ENCODE measurements around the gene B3GLCT.
"Not testable (repeated sequence)": the region's sequence is repeated elsewhere in the genome, so short reads cannot be mapped to it uniquely, and the experiment has no call there.

B3GLCT gene

DNA sequence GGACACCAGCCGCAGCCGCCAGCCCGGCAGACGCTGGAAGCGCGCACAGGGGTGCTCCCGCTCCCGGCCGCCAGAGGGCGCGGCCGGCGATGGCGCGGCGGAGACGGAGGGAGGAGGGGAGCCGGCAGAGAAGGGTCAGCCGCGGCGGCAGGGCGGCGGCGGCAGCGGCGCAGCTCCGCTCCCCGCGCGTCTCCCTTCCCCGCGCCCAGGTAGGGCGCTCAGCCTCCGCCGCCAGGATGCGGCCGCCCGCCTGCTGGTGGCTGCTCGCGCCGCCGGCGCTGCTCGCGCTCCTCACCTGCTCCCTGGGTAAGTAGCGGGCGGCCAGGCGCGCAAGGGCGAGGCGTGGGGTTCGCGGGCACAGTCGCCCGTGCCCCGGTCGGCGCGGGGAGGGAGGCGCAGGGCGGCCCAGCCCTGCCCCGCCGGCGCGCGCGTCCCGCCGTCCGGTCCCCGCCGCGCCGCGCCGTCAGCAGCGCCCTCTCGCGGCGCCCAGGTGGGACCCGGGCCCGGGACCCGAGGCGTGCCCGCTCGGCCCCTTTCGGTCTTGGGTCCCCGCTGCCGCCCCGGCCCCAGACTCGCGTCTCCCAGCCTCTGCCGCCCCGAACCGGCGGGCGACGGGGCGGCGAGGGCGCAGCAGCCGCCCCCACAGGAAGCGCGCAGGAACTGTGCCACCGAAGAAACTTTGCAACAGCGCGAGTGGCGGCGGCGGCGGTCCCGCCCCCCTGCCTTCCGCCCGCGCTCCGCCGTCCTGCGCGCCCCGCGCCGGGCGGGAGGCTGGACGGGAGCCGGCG is at the start of gene B3GLCT:
Gene B3GLCT (plus strand): TSS at position 127 of the 788 bp plus-strand sequence. CDS start 110 bp downstream, at position 237.
- DNase-seq, result peak; percentile 94

DNA sequence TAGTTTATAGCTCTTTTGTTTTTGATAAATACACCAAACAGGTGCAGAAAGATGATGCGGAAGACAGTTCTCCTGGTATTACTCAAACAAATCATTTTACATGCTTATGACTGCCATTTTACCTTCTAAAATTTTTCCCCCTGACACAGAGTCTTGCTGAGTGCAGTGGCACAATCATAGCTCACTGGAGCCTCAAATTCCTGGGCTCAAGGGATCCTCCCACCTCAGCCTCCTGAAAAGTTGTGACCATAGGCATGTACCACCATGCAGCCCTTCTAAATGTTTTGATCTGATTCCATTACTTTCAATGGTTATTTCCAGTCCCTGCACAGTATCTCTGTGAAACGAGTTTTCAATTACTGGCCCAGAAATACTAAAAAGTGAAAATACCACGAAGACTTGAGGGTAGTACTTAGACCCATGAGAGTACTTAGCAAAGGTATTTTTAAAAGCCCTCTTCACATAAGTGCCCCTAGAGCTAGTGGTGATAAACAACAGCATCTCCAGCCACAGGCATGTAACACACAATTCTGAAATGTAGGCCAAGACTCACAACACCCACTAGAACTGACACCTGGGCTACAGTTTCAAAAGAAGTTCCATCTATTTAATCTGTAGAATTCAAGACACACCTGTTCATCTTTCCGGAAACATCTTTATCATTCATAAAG is 49.3 kb upstream of the B3GLCT start:
- no peak for DNase-seq

DNA sequence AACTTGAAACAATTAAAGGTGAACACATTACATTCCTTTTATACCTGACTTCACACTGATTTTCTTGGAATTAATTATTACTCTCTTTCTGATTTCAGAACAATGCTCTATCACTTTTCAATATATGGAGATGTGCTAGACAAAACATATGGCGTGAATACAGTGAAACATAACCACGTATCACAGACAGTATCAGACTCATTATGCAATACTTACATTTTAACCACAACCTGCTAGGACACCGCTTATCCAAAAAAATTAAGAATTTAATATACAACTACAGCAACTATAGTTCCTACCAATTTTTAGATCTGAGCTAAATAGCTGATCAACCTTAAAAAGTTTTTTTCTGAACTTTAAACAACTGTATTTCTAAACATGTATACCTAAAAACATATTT is 47.9 kb upstream of the B3GLCT start:
- DNase-seq, result no peak

DNA sequence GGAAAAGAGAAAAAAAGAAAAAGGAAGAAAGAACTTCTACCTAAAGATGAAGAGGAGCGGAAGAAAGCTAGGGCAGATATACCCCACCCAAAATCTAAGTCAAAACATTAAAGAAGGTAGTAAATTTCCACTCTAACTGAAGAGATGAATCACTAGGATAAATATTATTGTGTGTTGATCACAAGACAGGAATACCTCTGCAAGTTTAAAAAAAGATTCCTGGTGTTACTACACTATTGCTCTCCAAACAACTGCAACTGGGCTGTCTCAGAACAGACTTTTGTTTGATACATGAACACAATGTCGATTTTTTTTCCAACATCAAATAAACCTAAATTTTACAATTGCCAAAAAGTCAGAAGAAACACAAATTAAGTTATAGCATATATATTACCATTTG is 44.8 kb upstream of the B3GLCT start:
- DNase-seq, result no peak

DNA sequence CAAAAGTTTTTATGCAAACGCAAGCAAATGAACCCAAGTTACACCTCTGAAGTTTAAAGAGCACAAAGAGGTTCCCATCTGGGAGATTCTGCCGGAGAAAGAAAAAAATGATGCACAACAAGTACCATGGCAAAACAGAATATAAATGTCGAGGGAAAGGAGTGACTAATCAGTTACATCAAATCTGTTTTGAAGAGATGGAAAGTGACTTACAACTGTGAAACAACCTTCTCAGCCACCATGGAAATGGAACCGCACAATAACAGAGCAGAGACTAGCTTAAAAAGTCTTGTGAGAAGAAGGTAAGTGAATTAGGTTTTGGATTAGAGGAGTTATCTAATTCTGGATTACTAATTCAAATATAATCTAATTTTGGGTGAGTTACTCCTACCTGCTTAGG is 40.5 kb upstream of the B3GLCT start:
- no peak for DNase-seq

DNA sequence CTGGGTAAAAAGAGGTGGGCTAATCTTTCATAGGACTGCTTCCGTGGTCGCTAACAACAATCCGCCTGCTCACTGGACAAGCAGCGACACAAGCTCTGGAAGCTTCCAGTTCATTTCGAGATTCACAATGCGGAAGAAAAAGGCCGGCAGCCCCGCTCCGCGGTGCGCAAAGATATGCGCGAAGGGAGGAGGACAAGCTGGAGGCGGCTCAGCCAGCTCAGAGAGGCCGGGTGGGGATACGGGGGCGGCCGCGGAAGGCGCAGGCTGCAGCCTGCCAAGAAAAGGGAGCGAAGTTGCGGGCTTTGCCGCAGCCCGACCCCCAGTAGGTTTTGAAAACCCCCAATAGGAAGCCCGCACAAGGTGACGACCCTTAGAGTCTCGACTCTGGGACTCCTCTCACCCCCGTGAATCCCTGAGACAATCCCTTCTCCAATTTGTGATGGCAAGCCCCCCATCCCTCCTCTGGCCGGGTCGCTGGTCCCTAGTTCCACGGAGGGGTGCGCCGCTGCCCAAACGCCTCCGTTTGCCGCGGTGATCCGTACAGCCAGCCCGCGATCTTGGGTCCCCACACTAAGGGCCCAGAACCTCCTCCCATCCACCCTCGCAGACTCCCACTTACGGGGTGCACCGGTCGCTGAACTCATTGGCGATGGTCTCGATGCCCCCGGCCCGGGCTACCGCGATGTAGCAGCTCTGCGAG is 38.8 kb upstream of the B3GLCT start:
- DNase-seq, result peak; percentile 84

DNA sequence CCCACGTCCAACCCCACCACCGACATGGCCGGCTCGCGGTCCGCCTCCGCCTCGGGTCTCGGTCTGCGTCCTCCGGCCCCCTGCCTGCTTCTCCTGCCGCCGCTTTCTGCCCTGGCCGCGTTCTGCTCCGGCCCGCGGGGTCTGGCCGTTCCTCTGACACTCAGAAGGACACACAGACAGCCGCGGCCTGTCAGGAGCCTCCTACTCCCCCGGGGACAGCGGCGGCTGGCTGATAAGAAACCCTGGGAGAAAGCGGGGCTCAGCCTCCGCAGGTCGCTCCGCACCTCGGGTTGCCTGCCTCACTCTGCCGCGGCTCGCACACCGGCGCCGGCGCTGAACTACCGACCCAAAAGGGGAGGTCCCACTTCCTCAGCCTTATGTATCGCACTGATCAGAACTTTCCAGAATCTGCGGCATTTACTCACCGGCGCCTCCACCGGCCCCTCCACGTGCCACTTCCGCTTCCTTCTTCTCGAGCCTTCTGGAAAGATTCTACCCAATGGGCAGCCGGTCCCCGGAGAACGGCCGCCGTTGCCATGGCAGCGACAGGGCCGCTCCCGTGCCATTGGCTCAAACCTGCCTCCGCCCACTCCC is 38.1 kb upstream of the B3GLCT start, which contains the start of gene HSPH1:
Gene HSPH1 (minus strand): TSS at position 348 of the 594 bp plus-strand sequence. CDS start 322 bp downstream, at position 26.
- peak; percentile 99 for DNase-seq

DNA sequence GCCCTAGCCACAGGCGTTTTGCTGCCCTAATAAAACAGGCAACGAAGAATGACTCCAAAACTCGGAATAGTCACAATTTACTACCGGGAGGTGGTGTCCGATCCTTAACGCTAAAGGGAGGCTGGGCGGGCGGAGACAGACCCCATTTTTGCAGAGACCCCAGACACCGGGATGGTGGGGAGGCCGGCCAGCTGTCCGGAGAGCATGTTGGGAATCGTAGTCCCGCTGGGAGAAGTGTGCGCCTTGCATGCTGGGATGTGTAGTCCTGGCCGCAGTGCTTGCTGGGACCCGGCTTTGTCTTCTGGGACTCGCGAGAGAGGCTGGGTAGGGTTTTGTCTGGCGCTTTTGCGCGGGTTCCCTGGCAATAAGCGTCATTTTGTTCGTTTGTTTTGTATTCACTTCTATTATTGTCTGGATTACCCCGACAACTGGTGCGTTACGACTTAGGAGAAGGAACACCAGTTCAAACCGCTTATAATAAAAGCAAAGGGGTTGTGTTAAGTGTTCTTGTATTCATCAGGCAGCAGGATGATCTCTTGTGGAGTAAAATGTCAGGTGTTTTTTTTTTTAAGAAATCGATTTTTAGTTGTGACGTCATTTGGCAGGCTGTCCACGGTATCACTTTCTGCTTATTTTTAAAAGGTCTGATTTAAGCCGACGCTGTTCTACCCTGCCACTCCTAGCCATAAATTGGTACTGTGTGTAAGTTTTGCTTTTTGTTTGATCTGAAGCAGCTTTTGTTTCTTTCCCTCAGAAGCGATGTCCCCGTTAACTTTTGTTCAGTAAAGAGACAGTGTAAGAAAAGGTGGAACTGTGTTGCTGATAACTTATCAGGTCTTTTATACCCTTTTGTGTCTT is 37.4 kb upstream of the B3GLCT start:
- peak; percentile 99 for DNase-seq

DNA sequence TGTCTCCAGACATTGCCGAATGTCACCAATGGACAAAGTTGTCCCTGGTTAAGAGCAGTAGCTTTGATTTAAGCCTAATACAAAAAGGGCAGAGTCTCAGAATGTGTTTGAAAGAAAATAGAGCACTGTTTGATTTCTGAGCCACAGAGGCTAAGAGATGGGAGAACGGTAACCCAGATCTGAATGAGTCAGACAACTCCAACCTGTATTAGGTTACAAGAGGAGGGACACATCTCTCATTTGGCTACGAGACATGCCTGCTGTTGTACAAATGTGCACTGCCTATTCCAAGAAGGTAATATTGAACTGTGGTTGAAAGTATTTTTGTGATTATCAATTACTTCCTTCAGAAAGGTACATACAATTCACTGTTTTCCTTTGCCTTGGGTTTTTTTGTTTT is 33.2 kb upstream of the B3GLCT start:
- DNase-seq, result no peak

DNA sequence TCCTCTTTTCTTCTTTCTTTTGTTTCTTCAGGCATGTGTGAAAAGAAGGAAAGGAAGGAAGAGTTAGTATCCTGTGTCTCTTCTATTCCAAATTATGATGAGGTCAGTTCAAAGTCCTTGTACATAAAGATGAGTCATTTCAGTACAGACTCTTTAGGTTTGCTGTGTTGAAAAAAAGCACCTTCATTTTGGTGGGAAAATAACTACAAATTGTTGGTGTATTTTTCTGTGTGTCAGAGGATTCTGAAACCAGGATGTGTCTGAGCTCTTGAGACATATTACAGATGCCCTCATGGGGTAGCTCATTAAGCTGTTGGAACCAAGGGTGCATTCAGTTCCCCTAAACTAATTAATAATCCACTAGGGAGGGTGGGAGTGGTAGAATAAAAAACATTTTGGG is 32.3 kb upstream of the B3GLCT start:
- DNase-seq, result no peak

DNA sequence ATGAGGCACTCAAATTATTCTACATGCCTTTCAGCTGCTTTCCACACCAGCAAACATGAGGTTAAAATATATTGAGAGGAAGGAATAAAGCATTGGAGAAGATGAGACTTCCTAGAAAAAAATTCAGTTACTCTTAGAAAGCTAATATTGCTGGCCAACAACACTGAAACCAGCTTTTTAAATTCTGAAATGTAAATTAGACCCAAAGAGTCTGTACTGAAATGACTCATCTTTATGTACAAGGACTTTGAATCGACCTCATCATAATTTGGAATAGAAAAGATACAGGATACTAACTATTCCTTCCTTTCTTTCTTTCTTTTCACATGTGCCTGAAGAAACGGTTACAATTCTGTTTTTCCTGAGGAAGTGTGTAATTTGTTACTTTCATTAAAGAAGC is 31.6 kb upstream of the B3GLCT start:
- DNase-seq, result no peak

DNA sequence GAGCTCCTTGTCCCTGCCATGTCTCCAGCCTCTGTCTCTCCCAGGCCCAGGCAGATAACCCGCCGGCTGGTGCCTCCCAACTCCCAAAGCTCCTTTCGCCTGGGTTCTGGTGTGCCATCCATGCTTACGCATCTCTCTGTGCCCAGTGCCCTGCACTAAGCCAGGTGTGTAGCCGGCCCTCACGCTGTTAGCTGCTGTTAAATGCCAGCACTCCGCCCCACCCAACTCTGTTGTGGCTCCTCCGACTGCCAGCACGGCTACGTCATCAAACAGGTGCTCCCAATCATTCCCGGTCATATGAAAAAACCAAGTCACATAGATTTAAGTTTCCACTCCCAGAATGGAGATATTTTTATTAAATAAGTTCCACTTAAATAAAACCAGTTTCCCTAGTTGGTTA is 31.0 kb upstream of the B3GLCT start:
- DNase-seq, result no peak

DNA sequence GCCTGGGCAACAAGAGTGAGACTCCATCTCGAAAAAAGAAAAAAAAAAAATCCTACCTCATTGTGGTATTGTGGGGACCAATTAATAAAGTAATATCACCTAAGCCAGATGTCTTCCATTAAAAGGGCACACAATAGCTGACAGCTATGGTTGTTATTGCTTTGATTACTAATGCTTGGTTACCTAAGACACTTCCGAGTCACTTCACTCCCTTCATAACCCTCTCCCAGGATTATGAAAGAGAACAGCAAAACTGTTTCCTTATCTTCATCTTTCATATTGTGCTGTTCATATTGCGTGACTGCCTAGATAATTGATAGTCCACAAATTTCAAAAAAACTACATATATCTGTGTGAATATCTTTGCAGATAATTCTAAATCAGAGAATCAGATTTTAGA is 27.8 kb upstream of the B3GLCT start:
- DNase-seq, result no peak

DNA sequence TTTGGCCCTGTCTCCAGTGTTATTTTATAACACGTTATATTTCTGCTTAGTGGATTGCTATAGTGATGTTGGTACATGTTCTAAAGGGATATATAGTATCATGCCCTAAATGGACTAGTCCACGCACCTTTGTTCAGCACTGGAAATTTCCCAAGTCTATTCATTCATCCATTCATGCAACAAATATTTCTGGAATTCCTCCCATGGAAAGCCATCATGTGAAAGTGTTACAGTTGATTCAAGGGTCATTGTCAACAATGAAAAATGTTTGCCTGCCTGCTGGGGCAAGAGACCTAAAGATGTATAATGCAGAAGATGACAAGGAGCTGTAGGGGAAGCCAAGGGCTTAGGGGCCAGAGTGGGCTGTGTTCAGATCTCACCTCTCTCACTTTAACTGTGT is 27.2 kb upstream of the B3GLCT start:
- DNase-seq, result no peak

DNA sequence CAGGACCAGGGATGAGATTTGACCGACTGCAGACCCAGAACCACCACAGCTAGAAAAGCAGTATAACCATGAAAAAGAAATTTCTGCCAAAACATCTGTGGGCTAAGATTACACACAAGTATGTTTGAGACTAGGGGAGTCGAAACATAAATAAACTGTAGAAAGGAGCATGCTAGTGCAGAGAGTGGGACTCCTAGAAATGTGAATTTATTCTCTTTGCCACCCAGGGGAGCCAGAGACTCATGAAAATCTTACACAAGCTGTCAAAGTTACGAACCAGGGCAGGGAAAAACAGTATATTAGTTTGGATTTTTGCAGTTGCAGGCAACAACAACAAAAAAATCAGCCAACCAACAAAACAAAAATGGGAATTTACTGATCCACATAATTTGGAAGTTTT is 25.8 kb upstream of the B3GLCT start:
- no peak for DNase-seq

DNA sequence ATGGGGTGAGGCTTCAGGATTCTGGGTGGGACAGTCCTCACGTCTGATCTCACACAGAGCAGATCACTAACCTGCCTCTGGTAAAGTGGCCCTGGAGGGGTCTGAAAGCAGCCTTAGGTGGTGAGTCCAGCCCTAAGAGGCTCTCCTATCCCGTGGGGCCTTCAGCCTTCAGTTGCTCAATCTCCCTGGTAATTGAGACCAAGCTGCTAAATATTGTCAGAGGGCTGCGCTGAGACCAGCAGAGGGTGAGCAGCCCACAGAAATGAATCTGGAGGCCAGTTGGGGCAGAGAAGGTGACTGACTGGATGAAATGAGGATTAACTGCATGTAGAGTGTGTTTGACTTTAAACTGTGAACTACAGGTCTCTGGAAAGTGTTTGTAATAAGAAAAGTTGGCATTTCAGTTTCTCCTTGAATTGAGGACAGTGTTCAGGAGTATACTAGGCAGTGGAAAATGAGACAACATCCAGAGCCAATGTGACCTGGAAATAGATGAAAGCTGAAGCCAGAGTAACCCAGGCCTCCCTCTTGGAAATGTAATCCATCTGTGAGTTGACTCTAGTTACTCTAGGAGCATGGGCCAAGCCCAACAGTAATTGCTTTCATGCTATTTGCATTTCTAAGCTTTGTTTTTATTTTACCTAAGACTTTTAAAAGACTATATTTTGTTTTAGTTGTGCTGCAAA is 23.8 kb upstream of the B3GLCT start:
- DNase-seq, result no peak

DNA sequence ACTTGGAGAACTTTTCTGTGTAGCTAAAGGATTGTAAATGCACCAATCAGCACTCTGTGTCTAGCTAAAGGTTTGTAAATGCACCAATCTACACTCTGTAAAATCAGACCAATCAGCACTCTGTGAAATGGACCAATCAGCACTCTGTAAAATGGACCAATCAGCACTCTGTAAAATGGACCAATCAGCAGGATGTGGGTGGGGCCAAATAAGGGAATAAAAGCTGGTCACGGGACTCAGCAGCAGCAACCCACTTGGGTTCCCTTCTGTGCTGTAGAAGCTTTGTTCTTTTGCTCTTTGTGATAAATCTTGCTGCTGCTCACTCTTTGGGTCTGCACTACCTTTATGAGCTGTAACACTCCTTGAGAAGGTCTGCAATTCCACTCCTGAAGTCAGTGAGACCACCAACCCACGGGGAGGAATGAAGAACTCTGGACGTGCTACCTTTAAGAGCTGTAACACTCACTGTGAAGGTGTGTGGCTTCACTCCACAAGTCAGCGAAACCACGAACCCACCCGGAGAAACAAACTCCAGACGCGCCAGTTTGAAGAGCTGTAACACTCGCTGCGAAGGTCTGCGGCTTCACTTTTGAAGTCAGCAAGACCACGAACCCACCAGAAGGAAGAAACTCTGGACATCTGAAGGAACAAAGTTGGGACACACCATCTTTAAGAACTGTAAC is 21.8 kb upstream of the B3GLCT start:
- not testable (repeated sequence) for DNase-seq

DNA sequence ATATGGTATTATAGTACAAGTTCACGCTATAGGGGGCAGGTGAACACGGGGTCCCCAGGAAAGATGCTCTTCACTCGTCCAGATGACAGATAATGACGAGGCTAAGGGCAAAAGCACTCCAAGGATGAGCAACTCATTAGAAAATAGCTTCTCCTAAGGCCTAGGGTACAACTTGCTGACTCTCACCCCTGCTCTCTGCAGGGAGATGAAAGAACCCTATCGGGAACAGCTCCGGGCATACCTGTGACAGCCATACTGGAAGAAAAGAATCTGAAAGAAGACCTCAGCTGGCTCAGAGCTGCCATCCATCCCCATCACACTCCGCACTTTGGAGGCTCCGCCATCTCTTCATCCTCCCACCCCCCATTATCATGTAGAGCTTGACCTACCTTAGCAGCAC is 20.5 kb upstream of the B3GLCT start:
- DNase-seq, result no peak

DNA sequence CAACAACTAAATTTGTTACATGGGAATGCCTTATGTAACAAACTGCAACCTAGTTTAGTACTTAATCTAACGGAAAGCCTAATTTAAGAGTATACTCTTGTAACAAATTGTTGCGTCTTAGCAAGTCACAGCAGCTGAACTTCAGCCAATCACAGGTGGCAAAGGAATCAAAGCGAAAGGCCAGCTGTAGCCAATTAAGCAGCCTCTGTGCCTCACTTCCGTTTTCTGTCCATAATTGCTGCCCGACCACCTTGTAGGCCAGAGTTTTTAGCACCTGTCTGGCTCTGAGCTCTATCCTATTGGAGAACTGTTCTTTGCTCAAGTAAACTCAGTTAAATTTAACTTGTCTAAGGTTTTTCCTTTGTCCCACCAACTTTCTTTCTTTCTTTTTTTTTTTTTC is 20.0 kb upstream of the B3GLCT start:
- no peak for DNase-seq

DNA sequence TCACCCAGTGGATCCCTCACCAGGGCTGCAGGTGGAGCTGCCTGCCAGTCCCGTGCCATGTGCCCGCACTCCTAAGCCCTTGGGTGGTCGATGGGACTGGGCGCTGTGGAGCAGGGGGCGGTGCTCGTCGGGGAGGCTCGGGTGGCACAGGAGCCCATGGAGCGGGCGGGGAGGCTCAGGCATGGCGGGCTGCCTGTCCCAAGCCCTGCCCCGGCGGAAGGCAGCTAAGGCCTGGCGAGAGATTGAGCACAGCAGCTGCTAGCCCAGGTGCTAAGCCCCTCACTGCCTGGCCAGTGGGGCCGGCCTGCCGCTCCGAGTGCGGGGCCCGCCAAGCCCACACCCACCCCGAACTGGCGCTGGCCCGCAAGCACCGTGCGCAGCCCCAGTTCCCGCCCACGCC is 16.8 kb upstream of the B3GLCT start:
- DNase-seq, result no peak

DNA sequence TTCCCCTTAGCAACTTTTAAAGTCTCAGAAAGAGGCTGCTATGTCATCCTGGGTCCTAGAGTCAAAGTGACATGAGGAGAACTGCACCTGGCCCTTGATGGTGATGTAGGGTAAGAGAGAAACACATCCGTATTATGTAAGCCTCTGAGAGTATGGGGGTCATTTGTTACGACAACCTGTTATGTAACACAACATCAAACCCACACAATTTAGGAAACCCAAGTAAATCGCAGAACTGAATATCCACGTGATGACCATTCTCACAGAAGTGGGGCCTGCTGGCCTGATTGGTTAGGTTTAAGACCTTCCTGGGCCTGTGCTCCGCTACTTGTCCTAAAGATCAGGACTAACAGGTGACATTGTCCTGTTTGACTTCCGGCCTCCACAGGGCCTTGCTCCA is 15.3 kb upstream of the B3GLCT start:
- no peak for DNase-seq

Data from islet precursor cell (in vitro differentiated cells).